ENCODE data around the gene KRTAP10-7.
A peak's percentile ranks its signal among the peaks of the same experiment; 100 is the strongest.
"Not testable (repeated sequence)": the region's sequence is repeated elsewhere in the genome, so short reads cannot be mapped to it uniquely, and the experiment has no call there.

KRTAP10-7 gene

GRCh38 chr21:44600118-44600978 lies at the start of gene KRTAP10-7:
Gene KRTAP10-7 (plus strand): TSS chr21:44600597. CDS start chr21:44600622, 25 bp downstream.
- not testable (repeated sequence) for DNase-seq (ENCODE audit: low spot score)

- no peak for DNase-seq (ENCODE audit: low spot score)
Observed at GRCh38 chr21:44550807-44551206, 49.6 kb upstream of the KRTAP10-7 start.

GRCh38 chr21:44551340-44551961 lies 48.9 kb upstream of the KRTAP10-7 start, which contains the start of gene KRTAP10-2:
Gene KRTAP10-2 (minus strand): TSS chr21:44551505. CDS start chr21:44551458, 47 bp downstream.
- no peak for DNase-seq (ENCODE audit: low spot score)
- no peak for TF ChIP-seq CTCF (IDR thresholded peaks at IDR 0.05; ENCODE audit: extremely low read depth, missing control alignments)

More at GRCh38 chr21:44550807-44551206, 49.6 kb upstream of the KRTAP10-7 start:
- no peak for TF ChIP-seq CTCF (IDR thresholded peaks at IDR 0.05; ENCODE audit: extremely low read depth, missing control alignments)

- DNase-seq (ENCODE audit: low spot score): no peak
- no peak for TF ChIP-seq CTCF (IDR thresholded peaks at IDR 0.05; ENCODE audit: extremely low read depth, missing control alignments)
Observed at GRCh38 chr21:44552136-44552535, 48.3 kb upstream of the KRTAP10-7 start.

GRCh38 chr21:44552681-44553080 lies 47.7 kb upstream of the KRTAP10-7 start:
- no peak for DNase-seq (ENCODE audit: low spot score)
- TF ChIP-seq CTCF (IDR thresholded peaks at IDR 0.05; ENCODE audit: extremely low read depth, missing control alignments): no peak

- TF ChIP-seq CTCF (IDR thresholded peaks at IDR 0.05; ENCODE audit: extremely low read depth, missing control alignments): no peak
- no peak for DNase-seq (ENCODE audit: low spot score)
Observed at GRCh38 chr21:44555200-44555875, 45.1 kb upstream of the KRTAP10-7 start.

- TF ChIP-seq CTCF (IDR thresholded peaks at IDR 0.05; ENCODE audit: extremely low read depth, missing control alignments): no peak
- peak; percentile 56 for DNase-seq (ENCODE audit: low spot score)
Observed at GRCh38 chr21:44556879-44557278, 43.5 kb upstream of the KRTAP10-7 start.
